Superior temporal gyrus (tissue), 1 donor: ENCODE measurements around the gene MFSD2B.

Experiments used
- DNase-seq: peaks from one replicate; pipeline ENCODE4 v3.0.0-alpha.2; 2016; ENCODE audit errors: extremely low spot score

The MFSD2B gene

GRCh38 chr2:24050041-24050979 is 40.4 kb downstream of the MFSD2B start:
- DNase-seq, result no peak

DNA sequence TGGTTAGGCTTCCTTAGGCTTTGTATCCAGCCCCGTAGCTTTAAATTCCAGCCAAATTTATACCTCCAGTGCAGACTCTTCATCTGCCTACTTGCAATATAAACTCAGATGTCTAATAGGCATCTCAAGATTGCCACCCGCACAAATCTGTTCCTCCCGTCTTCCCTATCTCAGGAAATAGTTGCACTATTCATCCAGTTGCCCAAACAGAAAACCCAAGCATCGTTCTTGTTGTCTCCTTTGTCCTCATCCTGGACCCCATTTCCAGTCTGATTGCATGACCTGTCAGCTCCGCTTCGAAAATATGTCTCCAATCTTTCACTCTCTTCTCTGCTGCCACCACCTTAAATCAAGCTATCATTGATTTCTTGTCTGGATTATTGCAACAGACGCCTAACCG is 41.9 kb downstream of the MFSD2B start:
- no peak for DNase-seq

DNA sequence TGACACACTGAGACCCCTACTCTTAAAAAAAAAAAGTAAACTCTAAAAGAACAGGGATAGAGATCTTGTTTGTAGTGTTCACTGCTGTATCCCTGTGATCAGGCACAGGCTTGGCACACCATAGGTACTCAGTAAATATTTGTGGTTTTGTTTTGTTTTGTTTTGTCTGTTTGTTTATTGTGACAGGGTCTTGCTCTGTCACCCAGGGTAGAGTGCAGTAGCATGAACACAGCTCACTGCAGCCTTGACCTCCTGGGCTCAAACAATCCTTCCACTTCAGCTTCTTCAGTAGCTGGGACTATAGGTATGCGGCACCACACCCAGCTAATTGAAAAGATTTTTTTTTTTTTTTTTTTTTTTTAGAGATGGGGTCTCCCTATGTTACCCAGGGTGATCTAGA is 43.1 kb downstream of the MFSD2B start:
- DNase-seq, result no peak

DNA sequence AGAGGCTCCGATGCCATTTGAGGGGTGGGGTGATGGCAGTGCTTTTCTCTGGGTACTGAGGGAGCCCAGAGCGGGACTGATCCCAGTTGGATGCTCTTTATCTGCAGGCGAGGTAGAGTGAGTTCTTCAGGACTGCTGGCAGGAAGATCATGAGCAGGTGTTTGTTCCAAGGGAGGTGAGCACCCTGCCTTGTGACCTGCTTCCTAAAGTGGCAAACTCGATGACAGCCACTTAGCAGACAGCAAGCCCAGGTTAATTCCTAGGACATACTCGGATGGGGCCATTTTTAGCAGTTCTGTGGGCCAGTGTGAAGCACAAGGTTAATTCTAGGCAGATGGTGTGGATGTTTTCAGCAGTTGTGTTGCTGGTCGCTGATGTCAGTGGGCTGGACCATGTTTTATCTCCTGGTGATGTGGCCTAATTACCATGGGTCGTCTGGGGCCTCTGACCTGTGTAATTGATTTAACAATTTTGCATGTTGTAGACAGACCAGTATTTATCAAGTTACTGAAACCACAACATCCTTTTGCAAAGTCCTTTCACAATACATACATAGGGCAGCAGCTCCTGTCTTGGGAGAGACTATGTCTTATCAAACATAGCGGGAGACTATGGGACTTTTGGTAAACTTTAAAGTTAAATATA is 44.6 kb downstream of the MFSD2B start:
- no peak for DNase-seq

DNA sequence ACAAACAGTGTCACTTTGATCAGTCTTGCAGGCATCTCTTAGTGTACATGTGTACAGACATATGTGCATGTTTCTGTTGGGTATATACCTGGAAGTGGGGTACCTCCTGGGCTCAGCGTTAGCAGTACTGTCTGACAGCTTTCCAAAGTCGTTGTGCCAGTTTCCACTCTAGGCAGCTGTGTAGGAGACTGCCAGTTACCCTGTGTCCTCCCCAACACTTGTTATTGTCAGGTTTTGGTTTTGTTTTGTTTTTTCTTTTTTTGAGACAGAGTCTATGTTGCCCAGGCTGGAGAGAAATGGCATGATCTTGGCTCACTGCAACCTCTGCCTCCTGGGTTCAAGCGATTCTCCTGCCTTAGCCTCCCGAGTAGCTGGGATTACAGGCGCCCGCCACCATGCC is 45.9 kb downstream of the MFSD2B start:
- DNase-seq, result no peak

GRCh38 chr2:24058564-24059271 is 48.8 kb downstream of the MFSD2B start:
- DNase-seq, result no peak

GRCh38 chr2:24065341-24065740 is 55.5 kb downstream of the MFSD2B start:
- no peak for DNase-seq

GRCh38 chr2:24072259-24072658 is 62.4 kb downstream of the MFSD2B start:
- no peak for DNase-seq

GRCh38 chr2:24073816-24074215 is 63.9 kb downstream of the MFSD2B start:
- no peak for DNase-seq

DNA sequence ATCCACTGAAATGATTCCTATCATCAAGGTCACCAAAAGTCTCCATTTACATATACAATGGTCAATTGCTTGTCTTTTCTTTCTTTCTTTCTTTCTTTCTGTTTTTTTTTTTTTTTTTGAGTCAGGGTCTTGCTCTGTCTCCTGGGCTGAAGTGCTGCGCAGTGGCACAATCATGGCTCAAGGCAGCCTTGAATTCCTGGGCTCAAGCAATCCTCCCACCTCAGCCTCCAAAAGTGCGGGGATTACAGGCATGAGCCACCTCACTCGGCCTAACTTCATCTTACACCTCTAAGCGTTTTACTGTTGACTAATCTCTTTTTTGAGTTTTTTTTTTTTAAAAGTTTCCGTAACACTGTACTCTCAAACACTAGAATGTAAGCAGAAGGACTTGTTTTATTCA is 65.4 kb downstream of the MFSD2B start:
- no peak for DNase-seq
